Stomach smooth muscle (tissue), 2 donors: ENCODE measurements around the gene PHACTR2.

Source experiments
- H3K27ac ChIP-seq: one replicate; pipeline ENCODE4 v1.7.0; 2013; ENCODE audit warnings: mild to moderate bottlenecking, low read length, inconsistent platforms
- H3K27me3 ChIP-seq, 2 donors: one replicate each; pipeline ENCODE4 v1.7.0; 2013; ENCODE audit warnings: low read length in 2 of 2; ENCODE audit not compliant: insufficient read depth in 2 of 2, control insufficient read depth in 1 of 2
- H3K36me3 ChIP-seq, 2 donors: one replicate each; pipeline ENCODE4 v1.7.0; 2013; ENCODE audit warnings: low read length in 2 of 2; ENCODE audit not compliant: control insufficient read depth in 2 of 2, insufficient read depth in 2 of 2
- H3K4me1 ChIP-seq: one replicate; pipeline ENCODE4 v1.7.0; 2013; ENCODE audit warnings: low read length; ENCODE audit not compliant: control insufficient read depth, insufficient read depth
- H3K4me3 ChIP-seq, 2 donors: one replicate each; pipeline ENCODE4 v1.7.0; 2013; ENCODE audit warnings: low read length in 2 of 2
- H3K9ac ChIP-seq, 2 donors: one replicate each; pipeline ENCODE4 v1.7.0; 2013; ENCODE audit warnings: low read length in 2 of 2, mild to moderate bottlenecking in 1 of 2
- H3K9me3 ChIP-seq, 2 donors: one replicate each; pipeline ENCODE4 v1.7.0; 2013; ENCODE audit warnings: low read length in 2 of 2; ENCODE audit not compliant: control insufficient read depth in 2 of 2
- donor health status: healthy.
- donor health status: Pancreatic carcinoma.

PHACTR2 gene

DNA sequence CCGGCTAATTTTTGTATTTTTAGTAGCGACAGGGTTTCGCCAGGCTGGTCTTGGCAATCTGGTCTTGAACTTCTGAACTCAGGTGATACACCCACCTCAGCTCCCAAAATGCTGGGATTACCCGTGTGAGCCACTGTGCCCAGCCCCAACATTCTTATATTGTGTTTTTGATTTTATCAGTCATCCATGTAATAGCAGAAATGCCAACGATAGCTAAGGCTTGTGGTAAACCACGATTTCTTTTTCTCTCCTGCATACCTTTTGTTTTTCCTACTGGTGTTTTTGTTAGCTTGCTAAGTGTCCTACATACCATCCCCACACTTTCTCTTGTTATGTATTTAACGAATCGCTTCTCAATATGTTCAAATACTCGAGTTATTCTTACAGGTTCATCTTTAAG is 12.1 kb downstream of the PHACTR2 start:
- Histone ChIP-seq H3K4me1 (peaks cover 45% of the 10 kb centered on the region), H3K36me3 (no peaks in the 10 kb centered on the region), H3K9ac (no peak overlapping the region), H3K4me3 (no peak overlapping the region), H3K27me3 (no peaks in the 10 kb centered on the region), H3K27ac (peak overlapping the region; percentile 1), H3K9me3 (no peaks in the 10 kb centered on the region)

DNA sequence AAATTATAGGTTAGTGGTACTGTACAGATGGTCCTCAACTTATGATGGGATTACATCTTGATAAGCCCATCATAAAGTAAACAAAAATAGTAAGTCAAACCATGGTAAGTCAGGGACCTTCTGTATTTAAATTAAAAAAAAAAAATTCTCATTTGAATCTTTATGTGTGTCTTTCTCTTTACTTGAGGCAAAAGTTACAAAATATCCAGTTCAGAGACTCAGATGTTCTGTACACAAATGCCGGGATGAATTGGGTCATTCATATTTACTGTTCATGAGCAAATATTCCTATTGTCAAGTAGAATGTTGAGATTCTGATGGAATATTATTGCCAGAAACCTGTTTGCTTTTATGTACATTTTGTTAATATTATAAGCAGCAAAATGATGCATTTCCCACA is 13.4 kb downstream of the PHACTR2 start:
- H3K9ac ChIP-seq = no peak overlapping the region
- no peaks in the 10 kb centered on the region for H3K36me3 ChIP-seq
- no peaks in the 10 kb centered on the region for H3K27me3 ChIP-seq
- H3K4me1 ChIP-seq = peaks cover 47% of the 10 kb centered on the region
- peak overlapping the region; percentile 74 for H3K27ac ChIP-seq
- no peaks in the 10 kb centered on the region for H3K9me3 ChIP-seq
- no peak overlapping the region for H3K4me3 ChIP-seq

DNA sequence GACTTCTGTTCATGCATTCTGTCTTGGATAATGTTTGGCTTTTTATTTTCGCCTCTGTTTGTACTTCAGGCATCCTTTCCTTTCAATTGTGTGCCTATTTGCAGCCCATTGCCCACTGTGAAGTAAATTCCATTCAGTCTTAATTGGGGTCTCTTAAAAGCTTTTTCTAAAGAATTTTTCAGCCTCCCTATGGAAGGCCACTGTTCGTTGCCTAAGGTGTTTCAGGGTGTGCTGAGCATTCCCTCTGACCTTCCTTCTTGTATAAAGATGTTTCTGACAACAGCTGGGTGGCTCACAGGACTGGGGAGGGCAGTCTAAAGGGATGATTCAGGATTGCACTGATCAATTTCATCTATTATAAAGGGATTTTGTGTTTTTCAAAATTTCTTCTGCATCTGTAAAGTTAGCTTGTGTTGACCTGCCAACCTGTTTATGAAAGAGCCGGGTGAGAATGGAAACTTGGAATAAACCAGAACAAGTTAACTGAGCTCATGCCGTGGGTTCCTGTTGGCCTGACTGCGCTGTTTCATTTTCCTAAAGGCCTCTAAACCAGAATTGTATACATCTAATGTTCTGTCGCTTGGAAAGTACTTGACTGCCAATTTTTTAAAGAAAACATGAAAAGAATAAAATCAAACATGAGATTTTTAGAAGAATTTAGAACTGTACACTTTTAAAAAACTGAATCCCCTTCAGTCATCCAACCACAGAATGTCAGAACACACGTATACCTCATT is 14.3 kb downstream of the PHACTR2 start:
- Histone ChIP-seq H3K9me3 (no peaks in the 10 kb centered on the region), H3K9ac (peak overlapping the region in 1 of 2 donors; percentile 12), H3K27me3 (no peaks in the 10 kb centered on the region), H3K36me3 (no peaks in the 10 kb centered on the region), H3K4me3 (peak overlapping the region; percentile 5 to 17), H3K4me1 (peaks cover 47% of the 10 kb centered on the region), H3K27ac (peak overlapping the region; percentile 74)

DNA sequence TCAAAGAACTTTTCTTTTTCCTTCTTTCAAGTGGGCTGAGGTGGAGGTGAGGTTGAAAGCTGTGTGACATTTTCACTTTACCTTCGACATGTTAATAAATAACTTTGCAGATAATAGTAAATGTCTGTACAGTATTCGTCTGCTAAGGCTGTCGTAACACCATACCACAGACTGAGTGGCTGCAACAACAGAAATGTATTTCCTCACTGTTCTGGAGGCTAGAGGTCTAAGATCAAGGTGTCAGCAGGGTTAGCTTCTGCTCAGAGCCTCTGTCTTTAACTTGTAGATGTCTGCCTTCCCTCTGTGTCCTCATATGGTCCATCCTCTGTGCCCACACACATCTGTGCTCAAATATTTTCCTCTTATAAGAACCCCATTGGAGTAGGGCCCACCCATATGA is 14.9 kb downstream of the PHACTR2 start:
- Histone ChIP-seq H3K27me3 (no peaks in the 10 kb centered on the region), H3K4me3 (peak overlapping the region in 1 of 2 donors; percentile 9), H3K27ac (peak overlapping the region; percentile 74), H3K4me1 (peaks cover 48% of the 10 kb centered on the region), H3K9me3 (no peaks in the 10 kb centered on the region), H3K9ac (no peak overlapping the region), H3K36me3 (no peaks in the 10 kb centered on the region)

DNA sequence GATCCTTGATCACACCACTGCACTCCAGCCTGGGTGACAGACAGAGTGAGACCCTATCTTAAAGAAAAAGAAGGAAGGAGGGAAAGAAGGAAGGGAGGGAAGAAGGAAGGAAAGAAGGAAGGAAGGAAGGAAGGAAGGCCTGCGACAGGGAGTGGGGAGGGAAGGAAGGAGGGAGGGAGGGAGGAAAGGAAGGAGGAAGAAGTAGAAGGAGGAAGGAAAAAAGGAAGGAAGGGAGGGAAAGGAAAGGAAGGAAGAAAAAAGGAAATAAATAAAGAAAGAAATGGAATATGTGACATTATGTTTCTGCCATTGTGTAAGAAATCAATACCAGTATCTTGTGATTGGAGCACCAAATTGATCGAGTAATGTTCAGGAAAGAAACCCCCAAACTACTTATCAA is 16.2 kb downstream of the PHACTR2 start:
- peaks cover 38% of the 10 kb centered on the region for H3K4me1 ChIP-seq

DNA sequence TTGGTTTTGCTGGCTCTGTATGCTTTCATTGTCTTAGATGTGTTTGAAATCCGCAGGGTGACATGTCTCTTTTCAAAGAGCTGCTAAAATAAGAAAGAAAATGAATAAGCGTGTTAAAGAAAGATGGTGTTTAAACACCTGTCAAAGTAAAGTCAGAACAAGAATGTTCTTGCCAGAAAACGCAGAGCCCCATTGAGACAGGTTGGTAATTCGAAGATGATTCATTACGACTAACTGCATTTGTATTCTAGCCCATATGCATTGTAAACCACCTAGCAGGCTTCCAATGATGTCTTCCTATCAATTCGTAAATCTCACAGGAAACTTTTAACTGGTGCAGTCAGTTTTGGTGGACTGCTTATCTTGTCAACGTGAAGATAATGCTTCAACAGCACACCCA is 16.8 kb downstream of the PHACTR2 start:
- Histone ChIP-seq H3K36me3 (no peaks in the 10 kb centered on the region), H3K9me3 (no peaks in the 10 kb centered on the region), H3K4me3 (no peak overlapping the region), H3K27ac (peak overlapping the region; percentile 74), H3K27me3 (no peaks in the 10 kb centered on the region), H3K4me1 (peaks cover 38% of the 10 kb centered on the region), H3K9ac (no peak overlapping the region)

More for the DNA sequence above, 16.2 kb downstream of the PHACTR2 start:
- no peak overlapping the region for H3K4me3 ChIP-seq
- no peaks in the 10 kb centered on the region for H3K27me3 ChIP-seq
- H3K36me3 ChIP-seq = no peaks in the 10 kb centered on the region
- peak overlapping the region; percentile 74 for H3K27ac ChIP-seq
- no peak overlapping the region for H3K9ac ChIP-seq
- H3K9me3 ChIP-seq = no peaks in the 10 kb centered on the region

DNA sequence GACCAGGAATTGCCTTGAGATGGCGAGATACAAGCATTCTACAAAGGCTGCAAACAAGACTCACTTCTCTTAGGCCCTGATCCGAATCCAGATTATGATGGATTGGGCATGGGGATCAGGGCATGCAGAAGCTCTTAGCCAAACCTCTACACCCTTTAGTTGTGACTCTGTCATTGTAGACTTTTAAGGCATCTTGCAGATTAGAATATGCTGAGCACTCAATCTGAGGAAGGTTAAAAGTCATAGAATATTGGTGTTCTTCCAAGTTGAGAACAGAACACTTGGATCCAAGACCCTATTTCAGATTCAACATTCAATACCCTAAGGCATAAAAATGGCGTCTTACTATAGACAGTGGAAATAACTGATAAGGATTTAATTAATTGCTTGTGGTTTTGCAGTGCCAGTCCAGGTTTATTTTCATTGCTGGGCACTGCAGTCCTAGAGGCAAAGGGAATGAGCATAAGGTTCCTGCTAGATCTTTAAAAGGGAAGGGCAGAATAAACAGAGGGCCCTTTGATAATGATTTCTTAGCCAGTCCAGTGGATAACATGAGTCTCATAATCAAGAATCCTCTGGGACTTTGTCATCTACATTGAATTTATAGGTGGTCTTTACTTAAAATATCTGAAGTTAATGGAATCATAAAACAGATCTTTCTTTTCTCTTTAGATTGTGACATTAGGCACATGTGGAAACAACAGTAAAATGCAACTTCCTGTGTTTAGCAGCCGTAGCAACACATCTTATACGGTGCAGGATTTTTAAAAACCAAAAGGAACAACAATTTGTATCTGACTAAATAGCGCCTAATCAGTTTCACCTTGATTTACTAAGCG is 17.6 kb downstream of the PHACTR2 start:
- Histone ChIP-seq H3K9me3 (no peaks in the 10 kb centered on the region), H3K4me3 (no peak overlapping the region), H3K27me3 (no peaks in the 10 kb centered on the region), H3K36me3 (no peaks in the 10 kb centered on the region), H3K27ac (peak overlapping the region; percentile 74), H3K4me1 (peaks cover 36% of the 10 kb centered on the region), H3K9ac (no peak overlapping the region)

DNA sequence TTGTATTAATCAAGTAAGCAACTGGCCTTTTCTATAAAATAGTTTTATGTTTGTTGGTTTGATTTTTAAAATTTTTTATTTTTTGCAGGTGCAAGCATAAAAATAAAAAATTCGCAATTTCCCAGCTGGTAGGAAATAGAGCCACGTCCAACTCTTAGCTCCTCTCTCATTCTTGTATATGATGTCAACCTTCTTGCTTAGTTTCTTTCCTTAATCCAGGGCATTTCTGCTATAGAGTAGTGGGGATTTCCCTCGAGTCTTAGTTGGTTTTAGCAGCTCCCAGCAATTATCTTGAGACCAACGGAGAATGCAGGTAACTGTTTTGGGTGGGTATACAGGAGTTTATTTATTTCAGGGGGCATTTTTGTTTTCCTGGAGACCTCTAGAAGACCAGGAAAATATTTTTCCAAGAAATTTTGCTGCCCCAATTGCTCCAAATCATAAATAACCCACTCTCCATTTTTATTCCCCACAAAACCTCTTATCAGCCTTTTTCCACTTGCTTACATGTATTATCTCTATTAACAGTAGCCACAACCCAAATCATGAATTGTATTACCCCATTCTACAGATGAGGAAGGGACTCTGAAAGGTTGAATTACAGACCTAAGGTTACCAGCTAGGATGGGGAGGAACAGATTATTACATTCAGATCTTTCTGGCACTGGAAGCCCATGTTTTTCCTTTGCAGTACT is 18.4 kb downstream of the PHACTR2 start:
- no peak overlapping the region for H3K4me3 ChIP-seq
- peak overlapping the region; percentile 8 for H3K27ac ChIP-seq

DNA sequence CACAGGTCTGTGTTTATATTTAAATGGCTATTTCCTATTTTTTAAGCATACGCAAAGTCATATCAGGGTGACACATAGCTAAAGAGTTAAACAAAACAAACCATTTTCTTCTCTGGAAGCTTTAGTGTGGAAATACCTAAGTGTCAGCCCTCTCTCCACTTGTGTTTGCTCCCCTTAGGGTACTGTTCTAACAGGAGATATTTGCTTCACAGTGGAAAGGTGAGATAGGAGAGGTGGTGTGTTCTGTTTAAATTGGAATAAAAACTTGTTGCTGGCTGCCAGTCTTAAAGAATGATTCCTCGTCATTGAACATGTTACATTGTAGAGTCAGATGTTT is 18.9 kb downstream of the PHACTR2 start:
- no peaks in the 10 kb centered on the region for H3K9me3 ChIP-seq

More for the DNA sequence above, 18.4 kb downstream of the PHACTR2 start:
- Histone ChIP-seq H3K27me3 (no peaks in the 10 kb centered on the region), H3K9me3 (no peaks in the 10 kb centered on the region), H3K9ac (no peak overlapping the region), H3K36me3 (no peaks in the 10 kb centered on the region), H3K4me1 (peaks cover 41% of the 10 kb centered on the region)

DNA sequence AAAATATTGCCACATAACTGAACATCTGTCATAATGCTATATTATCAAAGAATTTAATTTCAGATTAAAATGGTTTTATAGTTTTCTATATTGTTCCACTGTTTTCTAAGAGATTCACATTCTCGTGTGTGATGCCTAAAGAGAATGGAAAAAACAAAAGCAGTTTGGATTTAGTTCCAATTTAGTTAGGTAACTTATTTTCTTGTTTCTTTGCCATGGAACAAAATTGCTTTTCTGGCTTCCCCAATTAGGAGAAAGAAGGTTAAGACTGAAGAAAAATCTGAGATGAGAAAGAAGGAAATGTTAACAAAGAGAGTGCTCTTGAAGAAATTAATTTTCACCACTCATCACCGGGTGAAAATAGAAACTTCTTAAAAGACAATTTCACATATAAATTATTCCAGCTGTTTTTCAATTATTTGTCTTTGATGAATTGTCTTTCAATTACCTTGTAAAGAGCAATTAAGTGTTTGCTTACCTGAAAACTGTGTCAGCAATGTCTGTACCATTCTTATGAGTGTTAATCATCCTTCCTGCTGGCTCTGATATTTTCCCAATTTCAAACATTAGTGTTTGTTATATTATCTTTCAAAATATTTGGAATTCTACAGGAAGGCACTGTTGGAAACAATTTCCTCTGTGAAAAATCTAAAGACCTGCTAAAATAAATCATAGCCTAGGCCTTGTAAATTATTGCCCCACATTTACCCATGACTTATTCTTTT is 19.5 kb downstream of the PHACTR2 start:
- Histone ChIP-seq H3K9ac (no peak overlapping the region), H3K27ac (peak overlapping the region; percentile 8), H3K36me3 (no peaks in the 10 kb centered on the region), H3K9me3 (no peaks in the 10 kb centered on the region), H3K27me3 (no peaks in the 10 kb centered on the region), H3K4me1 (peaks cover 44% of the 10 kb centered on the region), H3K4me3 (no peak overlapping the region)

More for the DNA sequence above, 18.9 kb downstream of the PHACTR2 start:
- Histone ChIP-seq H3K27me3 (no peaks in the 10 kb centered on the region), H3K36me3 (no peaks in the 10 kb centered on the region), H3K27ac (peak overlapping the region; percentile 8), H3K9ac (no peak overlapping the region), H3K4me1 (peaks cover 45% of the 10 kb centered on the region), H3K4me3 (no peak overlapping the region)
